Activated CD4-positive, CD25-positive, alpha-beta regulatory T cell treated with anti-CD3 and anti-CD28 coated beads, Interleukin-2, amount 50 U/mL, for 72 hours (primary cell): ENCODE data around the gene RIN3.
"Not testable (repeated sequence)": the region's sequence is repeated elsewhere in the genome, so short reads cannot be mapped to it uniquely, and the experiment has no call there.

Experiments used
- DNase-seq: peaks from one replicate; pipeline ENCODE4 v3.0.0; 2021

The RIN3 gene

DNA sequence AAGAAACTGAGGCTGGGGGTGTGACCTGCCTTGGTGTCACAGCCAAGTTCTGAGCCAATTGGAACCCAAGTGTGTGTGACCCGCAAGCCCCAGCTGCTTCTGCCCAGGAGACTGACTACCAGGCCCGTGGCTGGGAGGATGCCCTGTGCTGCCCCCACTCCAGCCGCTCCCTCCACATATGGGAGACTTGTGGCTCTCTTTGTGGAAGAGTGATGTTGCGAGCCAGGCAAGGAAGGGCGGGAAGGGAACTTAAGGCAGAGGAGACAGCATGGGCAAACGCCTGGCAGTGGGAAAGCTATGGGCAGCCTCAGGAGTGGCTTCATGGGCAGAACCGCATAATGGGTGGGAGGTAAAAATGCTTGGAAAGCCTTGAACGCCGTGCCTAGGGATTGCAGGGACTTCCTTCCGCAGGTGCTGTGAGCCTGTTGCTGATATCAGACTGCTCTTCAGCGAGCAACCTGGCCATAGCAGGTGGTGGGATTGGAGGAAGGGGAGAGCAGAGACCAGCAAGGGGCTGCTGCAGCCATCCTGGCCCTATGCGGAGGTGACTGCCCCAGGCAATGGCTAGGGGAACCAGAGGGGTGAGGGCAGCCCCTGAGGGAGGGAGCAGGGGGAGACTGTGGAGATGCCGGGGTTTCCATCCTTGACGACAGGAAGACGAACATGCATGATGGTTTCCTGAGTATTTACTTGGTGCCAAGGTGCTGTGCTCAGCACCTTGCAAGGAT is 119.1 kb downstream of the RIN3 start:
- no peak for DNase-seq

DNA sequence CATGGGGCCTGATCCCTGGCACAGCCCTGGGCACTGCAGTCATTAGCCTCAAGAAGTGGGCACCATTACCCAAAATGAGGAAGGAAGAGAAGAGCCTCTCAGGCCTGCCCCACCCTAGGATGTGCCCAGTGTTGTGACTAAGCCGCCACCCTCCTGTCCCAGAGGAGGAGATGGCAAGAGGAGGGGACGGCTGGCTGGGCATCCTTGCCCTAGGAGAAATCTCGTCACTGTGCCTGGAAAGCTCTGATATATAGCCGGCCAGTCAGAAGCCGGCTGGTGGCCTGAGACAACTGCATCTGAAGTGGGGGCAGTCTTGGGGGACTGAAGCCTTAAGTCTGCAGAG is 119.7 kb downstream of the RIN3 start:
- no peak for DNase-seq

DNA sequence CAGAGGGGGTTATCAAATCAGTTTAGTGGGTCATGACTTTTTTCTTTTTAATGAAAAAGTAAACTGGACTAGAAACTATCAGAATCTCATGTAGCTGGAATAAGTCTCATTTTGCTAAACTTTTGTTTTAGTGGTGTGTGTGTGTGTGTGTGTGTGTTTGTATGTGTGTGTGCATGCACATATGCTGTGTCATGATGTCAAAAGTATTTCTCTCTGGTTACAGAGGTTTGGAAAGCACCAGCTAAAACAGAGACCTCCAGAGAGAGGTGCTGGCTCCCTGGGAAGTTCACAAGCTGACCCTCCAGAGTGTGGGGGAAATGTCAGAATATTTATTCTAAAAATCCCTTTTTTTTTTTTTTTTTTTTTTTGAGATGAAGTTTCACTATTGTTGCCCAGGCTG is 120.1 kb downstream of the RIN3 start:
- no peak for DNase-seq

DNA sequence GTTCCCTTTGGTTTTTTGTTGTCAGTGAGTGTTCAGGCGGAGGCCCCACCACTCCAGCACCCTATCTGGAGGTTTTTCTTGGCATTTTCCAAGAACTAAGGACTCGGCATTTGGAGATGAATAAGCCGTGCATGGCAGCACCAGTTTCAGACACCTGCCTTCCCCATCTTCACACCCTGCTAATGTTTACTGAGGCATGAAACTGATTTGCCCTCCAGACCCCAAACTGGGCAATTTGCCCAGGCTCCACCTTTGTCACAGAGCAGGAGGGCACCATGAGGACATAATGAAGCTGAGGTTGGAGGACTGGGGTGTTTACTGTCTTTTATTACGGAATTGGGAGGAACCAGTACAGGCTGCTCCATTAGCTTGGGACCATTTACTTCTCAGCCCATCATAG is 121.5 kb downstream of the RIN3 start:
- no peak for DNase-seq

DNA sequence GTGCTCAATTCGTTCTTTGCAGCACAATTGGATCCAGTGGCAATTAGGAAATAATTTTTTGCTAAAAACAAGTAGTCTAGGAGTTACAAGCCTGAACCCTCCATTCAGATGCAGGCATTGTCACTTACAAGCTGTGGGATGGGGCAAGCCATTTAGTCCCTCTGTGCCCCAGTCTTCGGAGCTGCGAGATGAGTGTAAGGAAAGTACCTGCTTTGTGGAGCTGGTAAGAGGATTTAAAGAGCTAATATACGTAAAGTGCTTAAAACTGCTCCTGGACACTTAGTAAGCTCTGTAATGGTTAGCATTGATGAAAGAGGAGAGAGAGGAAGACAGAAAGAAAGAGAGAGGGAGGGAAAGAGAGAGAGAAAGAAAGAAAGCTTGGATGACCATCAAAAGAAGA is 122.3 kb downstream of the RIN3 start:
- no peak for DNase-seq

DNA sequence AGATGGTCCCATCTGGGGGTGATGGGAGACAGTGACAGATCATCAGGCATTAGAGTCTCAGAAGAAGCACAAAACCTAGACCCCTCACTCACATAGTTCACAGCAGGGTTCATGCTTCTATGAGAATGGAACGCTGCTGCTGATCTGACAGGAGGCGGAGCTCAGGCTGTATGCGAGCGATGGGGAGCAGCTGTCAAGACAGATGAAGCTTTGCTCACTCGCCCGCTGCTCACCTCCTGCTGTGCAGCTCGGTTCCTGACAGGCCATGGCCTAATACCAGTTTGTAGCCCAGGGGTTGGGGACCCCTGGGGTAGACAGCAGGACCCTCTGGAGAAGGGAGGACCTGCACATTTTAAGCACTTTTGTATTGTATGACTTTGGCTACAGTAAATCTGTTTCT is 123.6 kb downstream of the RIN3 start:
- no peak for DNase-seq

DNA sequence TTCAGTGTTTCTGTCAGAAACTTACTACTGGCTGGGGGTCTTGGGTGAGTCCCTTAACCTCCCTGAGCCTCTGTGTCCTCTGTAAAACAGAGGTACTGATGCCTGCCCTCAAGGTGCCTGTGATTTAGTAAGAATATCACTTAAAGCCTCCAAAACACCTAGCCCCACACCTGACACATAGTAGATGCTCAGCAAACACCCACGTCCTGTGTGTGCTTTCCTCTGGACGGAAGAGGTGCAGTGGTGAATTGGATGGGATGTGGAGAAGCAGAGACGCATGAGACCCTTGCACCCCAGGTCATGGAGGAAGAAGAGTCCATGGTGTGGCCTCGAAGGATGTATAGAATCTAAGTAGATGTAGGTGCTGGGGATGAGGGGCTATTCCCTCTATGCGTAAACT is 124.3 kb downstream of the RIN3 start:
- DNase-seq, result no peak

DNA sequence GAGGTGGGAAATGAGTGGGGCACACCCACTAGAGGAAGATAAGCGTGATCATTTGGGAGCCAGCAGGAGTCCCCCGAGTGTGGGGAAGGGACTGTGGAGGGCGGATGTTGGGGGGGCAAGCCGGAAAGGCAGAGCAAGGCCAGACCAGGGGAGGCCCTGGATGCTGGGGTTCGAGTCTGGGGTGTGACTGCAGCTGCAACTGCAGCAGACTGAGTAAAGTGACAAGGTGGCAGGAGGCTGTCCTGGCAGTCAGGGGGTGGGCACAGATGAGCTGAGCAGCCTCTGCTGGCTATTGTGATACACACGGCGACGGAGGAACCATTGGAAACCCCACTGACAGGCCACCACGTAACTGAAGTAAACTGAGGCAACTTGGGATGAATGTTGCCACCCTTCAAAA is 124.7 kb downstream of the RIN3 start:
- no peak for DNase-seq

DNA sequence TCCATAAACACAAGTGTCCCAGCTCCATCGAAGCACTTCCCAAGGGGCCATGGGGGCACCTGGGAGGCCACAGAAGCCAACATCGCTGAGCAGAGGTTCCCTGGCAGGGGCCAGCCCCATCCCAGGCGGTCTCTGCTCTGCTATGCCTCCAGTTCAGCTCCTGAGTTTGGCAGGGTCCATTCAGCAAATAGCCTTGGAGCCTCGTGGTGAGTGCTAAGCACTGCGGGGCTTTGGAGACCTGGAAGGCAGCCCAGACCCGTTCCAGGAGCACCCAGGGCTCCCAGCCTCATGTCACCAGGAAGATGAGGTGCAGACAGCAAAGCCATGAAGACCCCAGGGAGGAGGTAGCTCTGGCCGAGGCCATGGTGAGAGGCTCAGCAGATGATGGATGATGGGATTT is 125.3 kb downstream of the RIN3 start:
- no peak for DNase-seq

DNA sequence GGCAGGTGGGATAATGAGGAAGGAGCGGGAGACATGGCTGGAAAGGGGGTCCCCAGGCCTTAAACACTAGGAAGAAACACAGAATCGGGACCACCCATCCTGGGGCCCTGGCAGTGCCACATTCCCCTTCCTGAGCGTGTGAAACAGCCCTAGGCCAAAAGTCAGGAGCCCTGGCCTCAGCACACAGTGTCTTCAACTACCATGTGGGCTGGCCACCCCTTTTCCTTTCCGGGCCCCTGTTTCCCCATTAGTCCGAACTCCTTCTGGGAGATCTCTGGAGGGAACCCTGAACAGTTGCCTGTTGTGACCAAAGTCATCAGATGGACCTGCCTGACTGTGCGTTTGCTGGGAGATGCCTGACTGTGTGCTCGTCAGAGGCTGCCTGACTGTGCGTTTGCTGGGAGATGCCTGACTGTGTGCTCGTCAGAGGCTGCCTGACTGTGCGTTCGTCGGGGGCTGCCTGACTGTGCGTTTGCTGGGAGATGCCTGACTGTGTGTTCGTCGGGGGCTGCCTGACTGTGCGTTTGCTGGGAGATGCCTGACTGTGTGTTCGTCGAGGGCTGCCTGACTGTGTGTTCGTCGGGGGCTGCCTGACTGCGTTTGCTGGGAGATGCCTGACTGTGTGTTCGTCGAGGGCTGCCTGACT is 126.0 kb downstream of the RIN3 start:
- not testable (repeated sequence) for DNase-seq

DNA sequence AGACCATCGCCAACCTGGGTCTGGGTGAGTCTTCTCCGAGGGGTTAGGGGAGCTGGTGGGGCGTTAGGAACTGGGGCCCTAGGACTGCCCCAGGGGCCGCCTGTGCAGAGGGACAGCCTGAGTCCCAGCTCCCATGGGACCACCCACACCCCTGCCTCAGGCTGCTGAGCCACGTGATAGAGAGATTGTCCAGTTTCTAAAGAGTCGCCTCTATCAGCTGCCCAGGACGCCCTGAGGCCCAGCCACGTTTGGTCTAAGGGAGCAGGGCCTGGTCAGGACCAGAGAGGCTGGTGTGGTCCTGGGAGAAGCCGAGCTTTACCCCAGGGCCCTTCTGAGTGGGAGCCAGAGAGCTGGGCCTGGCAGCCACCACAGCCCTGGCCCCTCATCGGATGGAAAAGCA is 127.7 kb downstream of the RIN3 start:
- DNase-seq, result no peak

DNA sequence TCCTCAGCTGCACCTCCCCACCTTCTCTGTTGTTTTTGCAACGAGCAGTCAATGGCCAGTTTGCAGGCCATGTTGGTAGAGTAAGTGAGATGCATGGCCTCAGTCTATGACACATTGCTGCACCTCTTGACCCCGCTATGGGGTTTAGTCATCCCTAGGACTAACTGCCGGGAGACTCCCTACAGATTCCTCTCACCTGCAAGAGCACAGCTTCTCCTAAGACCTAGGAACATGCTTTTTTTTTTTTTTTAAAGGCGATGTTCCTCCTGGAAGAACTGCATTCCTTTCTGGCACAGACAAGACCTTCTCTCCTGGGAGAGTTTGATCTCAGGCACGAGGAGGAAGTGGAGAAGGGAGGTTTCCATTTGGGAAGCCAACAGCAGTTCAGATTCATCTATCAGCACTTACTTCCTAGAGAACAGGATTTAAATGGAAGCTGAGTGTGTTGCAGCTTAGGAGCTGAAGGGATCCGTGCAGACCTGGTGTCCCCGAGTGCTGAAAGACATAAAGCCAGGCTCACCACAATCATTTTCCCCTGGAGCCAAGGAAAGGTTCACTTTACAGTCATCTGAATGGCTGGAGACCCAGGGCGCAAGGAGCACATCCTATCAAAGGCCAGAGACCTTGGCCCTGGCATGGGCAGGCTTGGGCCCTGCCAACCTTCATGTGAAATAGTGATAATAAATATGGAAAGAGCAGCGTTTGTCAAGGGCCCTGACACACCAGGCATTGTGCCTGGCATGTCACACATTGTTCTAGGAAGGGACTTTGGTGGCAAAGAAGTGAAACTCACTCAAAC is 130.8 kb downstream of the RIN3 start:
- DNase-seq, result no peak

DNA sequence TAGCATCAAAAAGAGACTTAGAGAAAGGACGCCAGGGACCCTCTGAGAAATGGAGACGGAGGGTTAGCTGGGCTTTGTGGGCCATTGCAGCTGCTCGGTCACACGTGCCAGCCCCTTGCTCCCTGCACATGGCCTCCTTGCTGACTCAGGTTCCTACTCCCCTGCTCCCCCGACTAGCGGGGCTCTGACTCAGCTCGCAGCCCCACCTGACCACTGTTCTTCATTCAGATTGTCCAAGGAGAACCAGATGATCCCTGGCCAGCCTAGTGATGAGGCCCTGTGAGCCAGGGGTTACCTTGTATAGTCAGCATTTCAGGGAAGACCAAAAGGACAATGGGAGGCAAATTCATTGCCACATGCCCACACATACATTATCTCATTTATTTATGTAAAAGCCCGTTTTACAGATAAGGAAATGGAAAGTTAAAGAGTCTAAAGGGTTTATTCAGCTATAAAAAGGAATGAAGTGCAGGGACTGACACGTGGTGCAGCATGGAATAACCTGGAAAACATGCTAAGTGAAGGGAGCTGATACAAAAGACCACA is 131.5 kb downstream of the RIN3 start:
- DNase-seq, result no peak

DNA sequence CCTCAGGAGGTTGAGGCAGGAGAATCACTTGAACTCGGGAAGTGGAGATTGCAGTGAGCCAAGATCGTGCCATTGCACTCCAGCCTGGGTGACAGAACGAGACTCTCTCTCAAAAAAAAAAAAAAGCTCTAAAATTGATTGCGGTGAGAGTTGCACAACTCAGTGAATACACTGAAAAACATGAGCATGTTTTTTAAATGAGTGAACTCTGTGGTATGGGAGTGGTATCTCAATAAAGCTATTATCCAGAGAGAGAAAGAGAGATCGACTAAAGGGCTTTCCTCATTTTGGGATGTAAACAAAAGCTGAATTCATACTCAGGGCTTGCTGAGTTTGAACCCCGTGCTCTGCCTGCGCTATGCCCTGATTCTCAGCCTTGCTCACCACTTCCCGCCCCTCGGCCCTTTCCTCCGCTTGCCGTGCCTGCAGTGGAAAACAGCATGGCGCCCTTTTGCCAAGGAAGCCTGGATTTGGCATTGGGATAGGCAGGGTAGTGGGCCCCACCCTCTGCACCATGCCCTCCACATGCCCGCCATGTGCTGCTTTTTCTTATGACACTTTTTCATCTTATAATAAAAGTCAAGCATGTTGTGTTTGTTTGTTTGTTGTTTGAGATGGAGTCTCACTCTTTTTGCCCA is 132.4 kb downstream of the RIN3 start:
- DNase-seq, result no peak

DNA sequence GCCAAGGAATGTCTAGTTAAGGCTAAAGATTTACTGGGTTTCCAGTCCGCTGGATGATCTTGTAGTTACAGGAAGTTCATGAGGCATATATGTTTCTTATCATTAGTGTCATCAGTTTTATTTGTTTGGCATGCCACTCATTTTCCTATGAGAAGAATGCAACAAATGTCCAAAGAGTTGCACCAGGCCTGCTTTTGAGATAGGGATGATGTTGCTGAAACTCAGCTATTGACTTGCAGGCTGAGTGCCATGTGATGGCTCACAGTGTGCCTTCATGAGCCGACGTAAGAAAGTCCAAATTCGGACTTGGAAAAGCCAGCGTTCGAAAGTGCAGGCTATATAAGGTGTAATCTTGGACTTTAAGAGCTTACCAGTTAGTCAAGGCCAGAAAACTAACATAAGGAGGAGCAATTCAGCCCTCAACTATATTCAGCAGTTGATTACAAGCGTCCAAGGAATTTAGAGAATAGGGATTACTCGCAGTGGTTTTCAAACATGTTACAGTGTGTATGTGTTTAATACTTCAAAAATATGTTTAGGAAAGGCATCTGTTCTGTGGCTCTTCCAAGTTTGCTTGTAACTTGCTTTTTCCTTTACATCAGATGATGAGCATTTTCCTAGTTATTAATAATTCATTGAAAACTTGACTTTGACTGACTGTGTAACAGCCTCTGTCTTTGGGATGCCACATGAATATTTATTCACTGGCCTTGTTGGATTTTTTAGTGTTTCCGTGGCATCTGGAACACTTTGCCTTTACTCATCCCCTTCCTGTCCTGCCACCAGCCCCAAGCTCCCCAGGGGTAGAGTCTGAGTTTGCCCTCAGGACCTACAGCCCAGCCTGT is 133.6 kb downstream of the RIN3 start:
- no peak for DNase-seq

DNA sequence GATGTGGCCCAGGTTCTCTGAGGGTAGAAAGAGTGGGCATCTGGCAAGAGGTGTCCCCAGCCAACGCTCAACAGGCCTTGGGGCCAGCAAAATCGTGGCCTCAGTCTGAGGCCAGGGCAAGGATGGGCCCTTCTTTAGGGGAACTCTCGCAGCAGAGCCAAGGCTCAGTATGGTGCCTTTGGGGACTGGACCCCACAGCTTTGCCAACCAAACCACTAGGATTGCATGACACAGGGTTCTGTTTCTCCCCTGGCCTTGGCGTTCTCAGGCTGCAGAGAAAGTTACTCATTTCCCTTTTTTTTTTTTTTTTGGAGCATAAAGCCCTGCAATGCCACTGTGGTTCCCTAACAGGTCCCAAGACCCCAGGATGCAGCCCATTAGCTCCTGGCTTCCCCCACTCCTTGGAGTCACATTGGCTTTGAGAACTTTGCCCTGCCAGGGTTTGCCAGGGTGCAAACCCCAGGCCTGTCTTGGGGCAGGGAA is 134.3 kb downstream of the RIN3 start:
- DNase-seq, result no peak

DNA sequence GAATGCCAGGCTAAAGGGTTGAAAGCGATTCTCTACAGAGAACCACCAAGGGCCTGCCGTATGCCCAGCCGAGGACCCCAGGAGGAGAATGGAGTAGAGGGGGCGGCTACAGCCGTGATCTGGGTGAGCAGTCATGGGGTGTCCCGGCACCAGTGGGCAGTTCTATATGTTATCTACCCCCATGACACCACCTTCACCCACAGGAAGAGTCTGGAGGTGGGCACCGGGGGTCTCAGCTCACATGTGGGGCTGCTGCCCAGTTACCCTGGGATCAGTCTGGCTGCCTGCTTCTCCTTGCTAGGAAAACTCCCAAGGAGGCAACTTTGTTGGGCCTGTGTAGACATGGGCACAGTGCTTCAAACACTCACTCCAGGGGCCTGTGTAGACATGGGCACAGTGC is 135.5 kb downstream of the RIN3 start:
- DNase-seq, result no peak

DNA sequence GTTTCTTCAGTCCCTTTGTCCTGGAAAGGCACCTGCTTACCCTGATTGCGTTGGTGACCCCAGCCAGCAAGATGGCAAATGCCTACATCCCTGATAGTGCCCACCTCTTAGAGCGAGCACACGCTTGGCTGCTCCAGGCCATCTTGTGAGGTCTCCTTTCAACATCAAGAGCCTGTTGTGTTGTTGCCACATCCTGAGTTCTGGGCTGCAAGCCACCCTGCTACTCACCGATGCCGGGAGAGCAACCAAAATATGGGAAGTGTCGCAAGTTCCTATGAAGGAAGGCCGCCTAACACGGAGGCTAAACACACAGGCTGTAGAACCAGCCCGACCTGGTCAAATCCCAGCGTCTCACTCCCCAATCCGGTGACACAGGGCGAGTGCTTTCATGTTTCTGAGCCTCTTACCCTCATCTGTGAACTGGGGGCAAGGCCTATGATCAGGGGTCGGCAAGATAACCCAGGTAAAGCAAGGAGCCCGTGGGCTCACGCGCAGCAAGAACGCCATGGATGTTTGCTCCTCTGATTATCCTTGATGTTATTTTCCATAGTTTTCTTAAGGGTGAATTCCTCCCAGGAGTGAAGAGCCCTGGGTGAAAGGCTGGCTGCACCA is 136.5 kb downstream of the RIN3 start:
- no peak for DNase-seq

DNA sequence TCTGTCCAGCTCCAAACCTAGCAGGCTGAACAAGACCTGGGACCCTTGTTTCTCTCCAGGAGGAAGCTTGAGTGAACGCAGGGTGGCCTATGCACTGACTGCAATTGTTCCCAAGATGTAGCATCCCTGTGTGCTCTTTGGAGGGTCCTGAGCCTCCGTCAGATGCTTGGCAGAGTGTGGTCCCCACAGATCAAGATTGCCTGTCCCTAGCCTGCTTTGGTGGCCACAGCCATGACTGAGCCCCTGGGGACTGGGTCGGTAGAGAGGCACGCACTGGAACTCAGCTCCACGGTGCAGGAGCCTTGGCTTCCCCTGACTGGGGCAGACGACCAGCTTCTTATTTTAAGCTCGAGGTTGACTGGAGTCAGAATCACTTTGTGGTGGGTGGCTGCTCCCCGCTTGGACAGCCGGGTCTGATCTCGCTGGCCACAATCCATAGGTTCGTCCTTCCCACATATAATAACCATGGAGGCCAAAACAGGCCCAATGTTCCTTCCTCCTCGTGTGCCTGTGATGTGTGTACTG is 137.1 kb downstream of the RIN3 start:
- DNase-seq, result no peak

DNA sequence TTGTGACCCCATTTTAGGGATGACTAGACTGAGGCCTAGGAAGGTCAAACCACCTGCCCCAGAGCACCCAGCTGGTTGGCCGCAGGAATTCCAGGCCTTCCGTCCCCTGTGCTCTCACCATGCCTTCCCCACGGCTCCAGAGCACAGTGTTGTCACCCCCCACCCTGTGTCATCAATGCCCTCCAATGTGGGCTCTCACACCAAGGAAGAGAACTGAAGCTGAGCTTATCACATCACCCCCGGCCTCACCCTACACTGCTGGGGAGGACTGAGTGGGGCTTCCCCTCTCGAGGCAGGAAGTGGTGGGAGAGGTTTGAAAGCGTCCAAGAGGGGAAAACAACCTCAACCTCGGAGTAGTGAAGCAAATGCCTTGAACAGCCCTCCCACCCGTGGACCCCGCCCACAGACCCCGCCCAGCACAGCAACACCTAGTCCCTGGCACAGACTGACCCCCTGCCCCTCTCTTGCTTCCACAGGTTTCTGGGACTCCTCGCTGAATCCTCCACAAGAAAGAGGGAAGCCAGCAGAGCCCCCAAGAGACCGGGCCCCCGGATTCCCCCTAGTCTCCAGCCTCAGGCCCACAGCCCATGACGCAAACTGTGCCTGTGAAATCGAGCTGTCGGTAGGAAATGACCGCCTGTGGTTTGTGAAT is 137.7 kb downstream of the RIN3 start:
- DNase-seq, result peak; percentile 76
